Jurkat, Clone E6-1 (cell line): ENCODE data around the gene SUB1.
"Not testable (repeated sequence)": the region's sequence is repeated elsewhere in the genome, so short reads cannot be mapped to it uniquely, and the experiment has no call there.

Source experiments
- DNase-seq: peaks from one replicate; pipeline ENCODE4 v3.0.0-alpha.2; 2011; ENCODE audit warnings: low read depth, low spot score
- H3K4me3 ChIP-seq: 2 replicates; pipeline ENCODE4 v1.5.1; 2011; ENCODE audit warnings: mild to moderate bottlenecking, low read length, control low read depth, moderate library complexity

Gene SUB1

DNA sequence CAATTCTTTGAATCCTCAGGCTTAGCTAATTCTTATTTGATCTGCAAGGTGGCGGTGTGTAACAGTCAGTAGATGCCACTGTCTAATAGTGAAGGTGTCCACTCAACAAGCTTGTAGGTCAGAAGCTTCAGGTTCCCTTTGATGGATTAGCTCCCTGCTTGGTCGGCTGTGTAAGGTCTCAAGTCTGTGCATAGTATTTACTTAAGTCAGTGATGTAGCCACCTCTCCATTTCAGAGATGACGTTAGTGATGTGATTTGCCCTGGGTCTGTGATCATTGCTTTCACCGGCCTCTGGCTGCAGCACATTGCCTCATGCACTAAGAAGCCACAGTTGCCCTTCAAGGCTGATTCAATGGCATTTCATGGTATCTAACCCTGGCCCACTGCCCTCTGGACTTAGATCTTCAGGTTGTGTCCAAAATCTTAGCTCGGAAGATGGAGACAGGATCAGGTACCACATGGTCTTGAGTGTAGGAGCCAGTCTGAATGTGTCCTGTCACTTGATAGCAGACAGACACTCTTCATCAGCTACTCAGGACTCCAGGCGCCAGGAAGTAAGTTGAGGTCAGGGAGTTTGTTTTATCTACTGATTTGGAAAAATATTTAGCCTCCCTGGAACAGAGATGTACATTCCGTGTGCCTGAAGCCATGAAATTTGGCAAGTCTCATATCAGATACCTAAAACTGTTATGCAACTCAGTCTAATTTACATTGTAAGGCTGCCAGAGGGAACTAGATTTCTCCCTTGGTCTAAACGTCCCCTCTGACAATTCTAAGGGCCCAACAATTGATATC, 42.9 kb downstream of the SUB1 start:
- DNase-seq = no peak
- no peak overlapping the region for H3K4me3 ChIP-seq

DNA sequence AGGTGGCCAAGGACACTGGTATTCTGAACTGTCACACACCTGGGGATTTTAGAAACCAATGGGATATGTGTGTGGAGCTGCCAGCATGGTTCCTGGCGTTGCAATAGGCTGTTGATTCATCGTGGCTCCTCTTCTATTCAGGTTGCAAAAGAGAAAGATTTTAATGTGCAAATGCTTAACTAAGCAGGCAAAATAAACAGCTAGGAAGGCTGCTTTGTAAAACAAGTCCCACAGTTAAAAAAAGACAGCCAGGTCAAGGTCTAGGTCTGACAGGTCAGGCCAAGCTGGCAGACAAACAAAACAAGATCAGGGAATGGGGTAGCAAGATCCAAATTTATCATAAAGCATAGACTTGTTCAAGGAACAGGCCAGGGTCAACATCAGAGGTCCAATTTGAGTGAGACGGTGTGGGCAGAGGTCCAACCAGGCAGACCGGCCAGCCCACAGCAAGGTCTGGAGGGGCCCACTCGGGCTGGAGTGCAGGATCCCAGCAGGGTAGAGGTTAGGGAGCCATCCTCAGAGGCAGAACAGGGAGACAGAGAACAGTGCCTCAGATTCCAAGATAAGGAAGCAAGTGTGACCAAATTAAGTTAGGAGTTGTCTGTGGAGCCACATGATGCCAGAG, 45.6 kb downstream of the SUB1 start:
- H3K4me3 ChIP-seq = no peak overlapping the region
- DNase-seq = no peak

- not testable (repeated sequence) for H3K4me3 ChIP-seq, DNase-seq
Observed at GRCh38 chr5:32633017-32633416, 47.7 kb downstream of the SUB1 start.

DNA sequence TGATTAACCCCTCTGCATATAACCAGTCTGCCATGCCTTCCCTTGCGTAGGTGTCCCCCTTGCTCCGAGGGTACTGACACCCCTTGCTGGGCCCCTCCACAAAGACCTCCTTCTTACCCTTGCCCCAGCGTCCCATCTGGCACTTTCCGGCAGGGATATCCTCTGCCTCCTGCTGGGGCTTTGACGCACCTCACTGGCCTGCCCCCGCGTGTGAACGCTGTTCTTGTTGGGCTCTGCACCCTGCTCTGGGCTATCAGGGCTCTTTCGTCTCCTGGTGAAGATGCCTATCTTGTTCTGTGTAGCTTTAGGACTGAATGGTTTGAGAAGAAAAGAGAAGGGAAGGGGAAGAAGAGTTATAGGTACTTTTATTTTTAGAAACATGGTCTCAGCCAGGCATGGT, 53.0 kb downstream of the SUB1 start:
- no peak for DNase-seq
- no peak overlapping the region for H3K4me3 ChIP-seq

DNA sequence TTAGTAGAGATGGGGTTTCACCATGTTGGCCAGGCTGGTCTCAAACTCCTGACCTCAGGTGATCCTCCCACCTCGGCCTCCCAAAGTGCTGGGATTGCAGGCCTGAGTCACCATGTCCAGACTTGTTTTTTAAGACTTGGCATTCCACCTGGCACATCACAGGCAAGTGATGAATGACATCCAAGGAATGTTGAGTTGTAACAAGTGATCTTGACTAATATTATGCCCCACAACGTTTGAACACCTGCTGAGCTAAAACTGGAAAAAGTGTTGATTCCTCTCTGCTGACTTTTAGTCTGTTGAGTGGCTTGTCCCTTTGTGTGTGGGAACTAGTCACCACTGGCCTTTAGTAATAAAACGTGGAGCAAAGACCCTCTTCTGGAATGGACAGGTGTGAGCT, 54.6 kb downstream of the SUB1 start:
- no peak for DNase-seq

GRCh38 chr5:32642276-32643002, 57.1 kb downstream of the SUB1 start:
- no peak for DNase-seq
- no peak overlapping the region for H3K4me3 ChIP-seq

More for the DNA sequence above, 54.6 kb downstream of the SUB1 start:
- H3K4me3 ChIP-seq = no peak overlapping the region

DNA sequence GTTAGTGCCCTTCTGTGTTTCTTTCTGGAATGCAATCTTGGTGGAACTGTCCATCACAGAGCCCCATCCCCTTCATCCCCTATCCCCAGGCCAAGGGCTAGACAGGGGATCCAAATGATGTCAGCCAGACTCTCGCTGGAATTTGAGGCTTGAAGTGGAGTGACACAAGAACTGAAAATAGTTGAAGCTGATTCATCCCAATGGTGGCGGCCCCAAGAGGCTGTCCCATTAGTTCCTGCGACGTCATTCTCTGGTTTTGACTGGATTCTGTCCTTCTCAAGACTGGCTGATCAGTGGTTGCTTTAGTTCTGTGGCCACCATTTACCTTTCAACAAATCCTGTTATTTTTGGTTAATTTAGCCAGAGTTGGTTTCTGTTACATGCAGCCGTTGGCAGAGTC, 59.9 kb downstream of the SUB1 start:
- H3K4me3 ChIP-seq = no peak overlapping the region
- no peak for DNase-seq

- H3K4me3 ChIP-seq = no peak overlapping the region
- DNase-seq = no peak
Observed at GRCh38 chr5:32646061-32646969, 61.0 kb downstream of the SUB1 start.

GRCh38 chr5:32651088-32651487, 65.7 kb downstream of the SUB1 start:
- H3K4me3 ChIP-seq = no peak overlapping the region
- DNase-seq = no peak

DNA sequence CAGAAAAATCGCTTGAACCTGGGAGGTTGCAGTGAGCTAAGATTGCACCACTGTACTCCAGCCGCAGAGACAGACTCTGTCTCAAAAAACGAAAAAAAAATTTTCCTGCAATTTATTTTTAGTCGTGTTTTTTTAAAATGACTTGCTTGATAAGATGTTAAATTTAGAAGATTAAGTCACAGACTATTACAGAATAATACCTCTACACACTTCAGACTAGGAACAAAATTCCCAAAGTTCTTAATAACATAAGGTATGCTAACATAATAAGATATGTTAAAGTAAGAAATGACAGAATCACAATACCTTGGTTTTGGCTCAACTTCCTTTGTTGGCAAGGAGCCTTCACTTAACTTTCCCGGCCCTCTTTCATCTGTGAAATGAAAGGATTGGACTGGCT, 66.3 kb downstream of the SUB1 start:
- no peak for DNase-seq
- no peak overlapping the region for H3K4me3 ChIP-seq
